Right atrium auricular region (tissue), 2 donors: ENCODE data around the gene TMEM86A. TPM values are rescaled to one million over a fixed set of nuclear protein-coding genes. Genes with fewer than 3 reads are reported as not detected.
A peak's percentile ranks its signal among the peaks of the same experiment; 100 is the strongest.

Experiments
- DNase-seq: peaks from one replicate; pipeline ENCODE4 v3.0.0-alpha.2; 2019; ENCODE audit warnings: low spot score
- H3K27ac ChIP-seq, 2 donors: fragments of 200-600 bp; sonication (generic); 1 replicate in 1 of 2; 2 replicates in 1 of 2; pipeline ENCODE4 v1.5.1; 2016 to 2019
- H3K27me3 ChIP-seq, 2 donors: fragments of 200-600 bp; sonication (generic); one replicate each; pipeline versions ENCODE4 v1.5.1 to v1.6.0; 2017 to 2019
- H3K36me3 ChIP-seq: fragments of 200-600 bp; sonication (generic); one replicate; pipeline ENCODE4 v1.5.1; 2016
- H3K4me1 ChIP-seq, 2 donors: fragments of 200-600 bp; sonication (generic); one replicate each; pipeline versions ENCODE4 v1.5.1 to v1.6.0; 2017 to 2019
- H3K4me3 ChIP-seq, 2 donors: fragments of 200-600 bp; sonication (generic); 1 replicate in 1 of 2; 2 replicates in 1 of 2; pipeline ENCODE4 v1.5.1; 2017 to 2019; ENCODE audit warnings: mild to moderate bottlenecking in 1 of 2, moderate library complexity in 1 of 2
- H3K9me3 ChIP-seq, 2 donors: fragments of 200-600 bp; sonication (generic); one replicate each; pipeline ENCODE4 v1.5.1; 2019
- CTCF ChIP-seq, 2 donors: fragments of 200-600 bp; sonication (generic); IDR thresholded peaks; one replicate each; pipeline ENCODE4 v1.5.1; 2019; ENCODE audit warnings: antibody characterized with exemption in 2 of 2
- total RNA-seq, 2 donors: library from RNA; depleted of rRNA; stranded (reverse); fragments of >200 nt; gene quantifications; one replicate each; pipeline ENCODE4 v1.1.0, GENCODE V29; 2016

TMEM86A gene
- total RNA-seq, 2 donors from 2014 or later = 2.6 to 4.6 TPM

GRCh38 chr11:18696638-18697225 lies 1.8 kb upstream of the TMEM86A start:
- peaks cover 4% of the 10 kb centered on the region for H3K36me3 ChIP-seq
- no peak overlapping the region for H3K4me3 ChIP-seq
- no peak for TF ChIP-seq CTCF (IDR thresholded peaks at IDR 0.05)
- no peaks in the 10 kb centered on the region for H3K27me3 ChIP-seq
- no peak for DNase-seq
- H3K4me1 ChIP-seq = peaks cover 0 to 17% of the 10 kb centered on the region in 2 donors
- no peak overlapping the region for H3K27ac ChIP-seq
- H3K9me3 ChIP-seq = no peaks in the 10 kb centered on the region

GRCh38 chr11:18697576-18697975 lies 1.0 kb upstream of the TMEM86A start:
- Histone ChIP-seq H3K36me3 (peaks cover 9% of the 10 kb centered on the region), H3K4me3 (no peak overlapping the region), H3K4me1 (peaks cover 0 to 18% of the 10 kb centered on the region in 2 donors), H3K27me3 (no peaks in the 10 kb centered on the region), H3K27ac (peak overlapping the region in 1 of 2 donors; percentile 86), H3K9me3 (no peaks in the 10 kb centered on the region)
- TF ChIP-seq CTCF (IDR thresholded peaks at IDR 0.05) = no peak
- no peak for DNase-seq

GRCh38 chr11:18699269-18699596 lies 654 bp downstream of the TMEM86A start:
- Histone ChIP-seq H3K27me3 (no peaks in the 10 kb centered on the region), H3K9me3 (no peaks in the 10 kb centered on the region), H3K4me3 (peak overlapping the region; percentile 84 to 91), H3K27ac (peak overlapping the region; percentile 86 to 87), H3K36me3 (peaks cover 9% of the 10 kb centered on the region), H3K4me1 (peaks cover 0 to 32% of the 10 kb centered on the region in 2 donors)
- no peak for TF ChIP-seq CTCF (IDR thresholded peaks at IDR 0.05)
- DNase-seq = no peak

GRCh38 chr11:18699848-18700261 lies 1.3 kb downstream of the TMEM86A start:
- Histone ChIP-seq H3K27ac (peak overlapping the region; percentile 86 to 87), H3K36me3 (peaks cover 9% of the 10 kb centered on the region), H3K4me1 (peaks cover 0 to 38% of the 10 kb centered on the region in 2 donors), H3K27me3 (no peaks in the 10 kb centered on the region), H3K4me3 (peak overlapping the region in 1 of 2 donors; percentile 91), H3K9me3 (no peaks in the 10 kb centered on the region)
- TF ChIP-seq CTCF (IDR thresholded peaks at IDR 0.05) = no peak
- DNase-seq = no peak

- no peak for DNase-seq
- H3K4me3 ChIP-seq = no peak overlapping the region
- no peak for TF ChIP-seq CTCF (IDR thresholded peaks at IDR 0.05)
- peaks cover 9% of the 10 kb centered on the region for H3K36me3 ChIP-seq
- no peaks in the 10 kb centered on the region for H3K27me3 ChIP-seq
- H3K4me1 ChIP-seq = peaks cover 0 to 43% of the 10 kb centered on the region in 2 donors
- no peaks in the 10 kb centered on the region for H3K9me3 ChIP-seq
- peak overlapping the region in 1 of 2 donors; percentile 86 for H3K27ac ChIP-seq
Measured at GRCh38 chr11:18700375-18700774, 1.8 kb downstream of the TMEM86A start.

- H3K4me1 ChIP-seq = peaks cover 0 to 48% of the 10 kb centered on the region in 2 donors
Measured at GRCh38 chr11:18700872-18701271, 2.3 kb downstream of the TMEM86A start.

More at GRCh38 chr11:18700872-18701271, 2.3 kb downstream of the TMEM86A start:
- Histone ChIP-seq H3K9me3 (no peaks in the 10 kb centered on the region), H3K36me3 (peaks cover 9% of the 10 kb centered on the region), H3K27ac (no peak overlapping the region), H3K4me3 (no peak overlapping the region), H3K27me3 (no peaks in the 10 kb centered on the region)
- no peak for DNase-seq
- no peak for TF ChIP-seq CTCF (IDR thresholded peaks at IDR 0.05)
